Measurements from ENCODE around the gene RANBP3.
"Not testable (repeated sequence)": the region's sequence is repeated elsewhere in the genome, so short reads cannot be mapped to it uniquely, and the experiment has no call there.

RANBP3 gene

DNA sequence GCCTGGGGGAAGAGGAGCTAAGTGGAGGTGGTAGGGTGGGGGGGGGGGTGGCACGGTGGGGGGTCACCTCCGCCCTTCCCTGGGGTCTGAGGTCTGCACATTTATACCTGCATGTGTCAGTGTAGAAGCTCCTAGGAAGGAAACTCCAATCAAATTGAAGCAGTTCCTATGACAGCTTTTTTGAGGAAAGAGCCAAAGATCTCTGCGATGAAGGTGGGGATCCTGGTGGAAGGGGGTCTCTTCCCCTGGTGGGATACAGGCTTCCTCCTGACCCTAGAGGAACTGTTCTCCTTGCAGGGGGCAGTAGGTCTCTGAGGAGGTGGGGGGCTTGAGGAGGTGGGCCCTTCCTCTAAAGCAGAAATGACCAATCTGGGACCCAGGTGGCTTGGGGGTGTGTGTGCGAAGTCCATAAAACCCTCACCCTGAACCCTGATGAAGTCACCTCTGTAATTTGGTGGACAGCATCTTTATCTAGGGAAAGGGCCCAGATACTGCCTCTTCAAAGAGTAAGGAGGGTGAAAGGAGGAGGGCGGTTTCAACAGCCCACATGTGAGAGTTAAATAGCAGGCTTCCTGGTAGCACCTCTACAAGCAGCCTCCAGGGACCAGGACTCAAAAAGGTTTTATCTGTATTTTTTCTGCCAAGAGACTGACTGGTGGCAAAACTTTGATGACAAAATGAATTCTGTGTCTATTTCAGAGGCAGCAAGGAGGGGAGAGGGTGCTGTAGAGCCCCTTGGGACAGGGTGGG lies 12.9 kb downstream of the RANBP3 start:
- no peak for DNase-seq (ENCODE audit: low spot score)

DNA sequence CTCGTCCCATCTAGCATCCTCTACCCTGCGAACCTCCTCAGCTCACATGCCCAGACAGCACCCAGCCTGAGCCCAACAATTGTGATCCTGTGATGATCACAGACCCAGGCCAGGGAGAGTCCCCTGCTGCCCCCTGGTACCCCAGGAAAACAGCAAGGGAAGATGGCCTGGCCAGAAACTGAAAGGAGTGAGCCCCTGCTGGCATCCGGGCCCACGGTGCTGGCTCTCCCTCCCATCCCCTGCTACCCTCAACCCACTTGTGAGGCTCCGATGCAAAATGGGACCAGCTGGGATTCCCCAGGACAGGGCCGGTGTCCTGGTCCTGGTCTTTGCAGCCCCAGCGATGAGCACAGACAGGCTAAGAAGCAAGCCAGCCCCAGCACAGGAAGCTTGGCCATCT lies 14.1 kb downstream of the RANBP3 start:
- no peak for DNase-seq (ENCODE audit: low spot score)

DNA sequence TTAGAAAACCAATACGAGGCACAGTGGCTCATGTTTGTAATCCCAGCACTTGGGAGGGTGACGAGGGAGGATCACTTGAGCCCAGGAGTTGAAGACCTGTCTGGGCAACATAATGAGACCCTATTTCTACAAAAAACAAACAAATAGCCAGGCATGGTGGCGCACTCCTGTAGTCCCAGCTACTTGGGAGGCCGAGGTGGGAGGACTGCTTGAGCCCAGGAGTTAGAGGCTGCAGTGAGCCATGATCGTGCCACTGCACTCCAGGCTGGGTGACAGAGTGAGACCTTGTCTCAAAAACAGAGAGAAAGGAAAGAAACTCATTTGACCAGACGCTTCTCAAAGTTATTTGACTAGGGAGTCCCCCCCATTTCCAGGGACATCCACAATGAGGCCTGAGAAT lies 14.7 kb downstream of the RANBP3 start:
- DNase-seq (ENCODE audit: low spot score), result not testable (repeated sequence)

DNA sequence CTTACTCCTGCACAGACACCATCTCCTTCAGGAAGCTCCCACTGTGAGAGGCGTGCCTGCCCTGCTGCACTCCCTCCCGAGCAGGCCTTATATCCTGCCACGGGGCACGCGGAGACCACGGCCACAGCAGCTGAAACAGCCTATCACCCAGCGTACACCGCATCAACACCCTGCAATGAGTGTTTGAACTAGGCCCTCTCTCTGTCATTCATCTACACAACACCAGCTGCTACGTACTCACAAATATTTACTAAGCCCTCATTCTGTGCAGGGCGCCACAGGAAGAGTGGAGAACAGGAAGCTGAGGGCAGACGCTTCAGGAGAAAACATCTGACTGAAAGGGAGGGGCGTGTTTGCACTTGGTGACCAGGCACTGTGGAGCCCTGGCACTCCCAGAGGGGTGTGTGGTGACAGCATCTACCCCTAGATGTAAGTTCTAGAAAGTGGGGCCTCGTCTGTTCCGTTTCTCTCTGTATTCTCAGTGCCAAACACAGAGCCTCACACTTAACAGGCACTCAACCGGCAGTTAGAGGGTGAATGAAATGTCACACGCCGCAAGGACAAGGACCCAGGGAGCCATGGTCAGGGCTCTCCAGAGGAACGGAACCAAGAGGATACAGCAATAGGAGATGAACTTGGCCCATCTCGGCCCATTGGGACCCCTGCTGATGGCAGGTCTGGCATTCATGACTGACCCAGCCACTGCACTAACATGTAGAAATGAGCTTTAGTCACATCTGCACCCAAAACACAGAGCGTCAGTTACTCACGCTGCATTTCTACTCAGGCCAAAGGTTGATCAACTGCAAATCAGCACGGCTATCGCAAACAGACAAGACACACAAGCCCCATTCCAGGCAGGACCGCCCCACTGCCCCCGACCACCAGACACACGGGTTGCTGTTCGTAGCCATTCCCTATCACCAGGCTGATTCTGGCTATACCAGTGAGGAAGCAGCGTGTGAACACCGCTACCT lies 15.7 kb downstream of the RANBP3 start:
- DNase-seq (ENCODE audit: low spot score), result peak; percentile 62

GRCh38 chr19:5961641-5961968 lies 16.3 kb downstream of the RANBP3 start:
- not testable (repeated sequence) for DNase-seq (ENCODE audit: low spot score)

DNA sequence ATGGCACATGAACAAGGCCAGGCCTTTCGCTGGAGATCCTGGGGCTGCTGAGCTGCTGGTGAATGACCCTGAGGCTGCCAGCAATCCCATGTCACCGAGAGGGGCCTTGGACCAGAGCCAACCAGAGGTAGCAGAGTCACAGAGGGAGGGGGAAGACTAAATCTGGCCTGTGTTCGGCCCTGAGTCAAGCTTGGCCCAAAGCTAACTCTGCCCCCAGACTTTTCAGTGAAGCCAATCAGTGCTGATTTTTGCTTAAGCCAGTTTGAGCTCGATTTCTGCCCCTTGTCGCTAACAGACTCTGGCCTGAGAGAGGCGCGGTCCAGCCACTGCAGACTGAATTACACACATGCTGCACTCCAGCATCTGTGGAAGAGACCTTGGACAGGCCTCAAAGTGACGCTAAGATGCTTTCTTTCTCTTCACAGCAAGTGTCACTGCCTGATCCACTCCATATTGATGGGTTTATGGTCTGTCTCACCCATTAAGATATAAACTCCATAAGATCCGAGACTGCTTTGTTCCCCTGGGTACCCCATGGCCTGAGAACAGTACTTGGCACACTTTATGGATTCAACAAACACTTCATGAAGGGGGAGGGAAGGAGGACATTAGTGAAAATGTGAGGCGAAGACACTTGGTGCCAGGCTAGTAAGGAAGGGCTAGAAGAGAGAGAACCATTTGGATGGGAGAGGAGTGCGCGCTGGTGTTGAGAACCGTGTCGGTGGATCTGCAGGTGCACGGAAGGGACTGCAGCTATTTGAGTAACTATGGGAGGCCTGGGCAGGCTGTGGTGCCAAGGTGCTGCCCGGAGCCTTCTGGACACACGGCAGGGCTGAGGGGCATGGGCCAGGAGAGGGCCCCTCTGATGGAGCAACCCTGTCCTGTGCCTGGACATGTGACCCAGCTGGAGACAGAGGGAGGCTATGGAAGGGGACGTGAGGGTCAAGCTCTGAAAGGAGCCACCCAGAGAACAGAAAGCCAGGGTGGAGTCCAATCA lies 17.6 kb downstream of the RANBP3 start:
- DNase-seq (ENCODE audit: low spot score), result no peak

DNA sequence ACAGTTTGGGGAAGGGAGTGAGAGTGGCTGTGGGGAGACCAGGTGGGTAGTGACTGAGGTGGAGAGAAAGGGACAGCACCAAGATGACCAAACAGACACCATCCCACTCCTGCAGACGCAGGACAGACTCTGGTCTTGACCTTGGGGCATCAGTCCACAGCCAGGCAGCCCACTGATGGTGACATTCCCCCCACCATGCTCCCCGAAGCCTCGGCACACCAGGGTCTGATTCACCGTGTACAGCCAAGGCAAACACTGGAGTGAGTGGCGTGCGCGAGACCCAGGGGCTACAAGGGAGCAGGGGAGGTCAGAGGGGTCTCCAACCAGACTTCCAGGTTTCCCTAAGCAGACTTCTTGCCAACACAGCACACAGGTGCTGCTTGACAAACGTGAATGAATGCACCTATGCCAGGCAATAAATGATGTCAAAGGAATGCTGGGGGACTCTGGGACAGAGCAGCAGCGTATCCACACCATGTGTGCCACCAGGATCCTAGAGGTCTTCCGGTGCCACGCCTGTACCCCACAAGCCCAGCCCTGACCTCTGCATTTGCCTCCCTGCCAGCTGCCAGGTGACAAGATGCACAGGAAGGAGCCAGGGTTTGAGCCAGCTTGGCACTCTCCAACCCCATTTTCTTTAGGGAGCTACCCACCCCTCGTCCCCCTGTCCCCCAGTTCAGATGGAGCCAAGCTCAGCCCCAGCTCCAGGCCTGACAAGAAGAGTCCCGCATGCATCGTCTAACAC lies 18.5 kb downstream of the RANBP3 start:
- no peak for DNase-seq (ENCODE audit: low spot score)

GRCh38 chr19:5958851-5959122 lies 19.2 kb downstream of the RANBP3 start:
- DNase-seq (ENCODE audit: low spot score), result no peak

GRCh38 chr19:5958074-5958850 lies 19.7 kb downstream of the RANBP3 start:
- no peak for DNase-seq (ENCODE audit: low spot score)

GRCh38 chr19:5957170-5957569 lies 20.8 kb downstream of the RANBP3 start:
- DNase-seq (ENCODE audit: low spot score), result no peak

- DNase-seq (ENCODE audit: low spot score), result no peak
Measured at GRCh38 chr19:5956728-5957127, 21.2 kb downstream of the RANBP3 start.

- DNase-seq (ENCODE audit: low spot score), result no peak
Measured at GRCh38 chr19:5956323-5956722, 21.6 kb downstream of the RANBP3 start.

DNA sequence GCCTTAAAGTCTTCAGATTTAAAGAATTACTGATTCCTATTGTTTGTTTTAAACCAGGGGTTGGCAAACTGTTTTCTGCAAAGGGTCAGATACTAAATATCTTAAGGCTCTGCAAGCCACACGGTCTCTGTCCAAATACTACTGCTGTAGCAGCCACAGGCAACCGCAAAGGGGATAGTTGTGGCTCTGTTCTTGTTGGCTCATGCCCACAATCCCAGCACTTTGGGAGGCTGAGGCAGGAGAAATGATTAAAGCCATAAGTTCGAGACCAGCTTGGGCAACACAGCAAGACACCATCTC lies 22.4 kb downstream of the RANBP3 start:
- DNase-seq (ENCODE audit: low spot score), result no peak

DNA sequence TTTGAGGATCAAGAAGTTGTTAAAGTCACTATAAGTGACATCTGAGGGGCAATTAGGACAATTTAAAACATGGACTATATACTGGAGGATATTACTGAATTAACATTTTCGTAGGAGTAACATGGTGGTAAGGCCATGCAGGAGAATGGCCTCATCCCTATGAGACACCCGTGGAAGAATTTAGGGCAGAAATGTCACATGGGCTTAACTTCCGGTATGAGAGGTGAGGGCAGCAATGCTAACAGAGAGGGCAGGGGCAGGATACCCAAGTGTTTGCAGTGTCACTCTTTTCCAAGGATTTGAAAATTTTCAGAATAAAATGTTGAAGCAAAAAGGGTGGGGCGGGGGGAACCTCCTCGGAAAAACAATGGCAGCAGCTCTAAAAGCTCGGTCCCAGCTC lies 23.6 kb downstream of the RANBP3 start:
- no peak for DNase-seq (ENCODE audit: low spot score)

DNA sequence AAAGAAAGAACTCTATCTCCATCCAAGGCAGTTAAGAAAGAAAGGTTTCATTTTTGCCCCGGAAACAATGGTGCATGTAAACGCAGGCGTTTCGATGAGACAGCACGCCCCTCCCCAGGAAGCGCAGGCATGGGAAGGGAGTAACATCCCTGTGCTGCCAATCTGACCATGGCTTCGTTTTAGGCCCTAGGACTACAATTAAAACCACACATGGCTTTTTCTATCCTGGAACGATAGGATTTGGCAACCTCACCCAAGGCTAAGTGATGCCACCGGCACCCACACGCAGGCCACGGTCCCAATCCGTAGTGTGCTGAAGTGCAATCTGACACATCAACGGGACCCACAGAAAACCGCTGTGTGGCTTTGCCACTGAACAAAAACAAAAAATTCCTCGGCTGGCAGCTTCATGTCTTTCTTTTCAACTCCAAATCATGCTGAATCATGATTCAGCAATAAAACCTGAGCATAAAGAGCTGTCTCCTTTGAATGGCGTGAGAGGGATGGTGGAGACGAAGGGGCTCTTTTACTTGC lies 24.2 kb downstream of the RANBP3 start:
- DNase-seq (ENCODE audit: low spot score), result no peak

- DNase-seq (ENCODE audit: low spot score), result no peak
Measured at GRCh38 chr19:5953030-5953589, 24.8 kb downstream of the RANBP3 start.

- DNase-seq (ENCODE audit: low spot score), result no peak
Measured at GRCh38 chr19:5952193-5953029, 25.5 kb downstream of the RANBP3 start.

GRCh38 chr19:5951338-5951861 lies 26.5 kb downstream of the RANBP3 start:
- DNase-seq (ENCODE audit: low spot score), result peak; percentile 46

DNA sequence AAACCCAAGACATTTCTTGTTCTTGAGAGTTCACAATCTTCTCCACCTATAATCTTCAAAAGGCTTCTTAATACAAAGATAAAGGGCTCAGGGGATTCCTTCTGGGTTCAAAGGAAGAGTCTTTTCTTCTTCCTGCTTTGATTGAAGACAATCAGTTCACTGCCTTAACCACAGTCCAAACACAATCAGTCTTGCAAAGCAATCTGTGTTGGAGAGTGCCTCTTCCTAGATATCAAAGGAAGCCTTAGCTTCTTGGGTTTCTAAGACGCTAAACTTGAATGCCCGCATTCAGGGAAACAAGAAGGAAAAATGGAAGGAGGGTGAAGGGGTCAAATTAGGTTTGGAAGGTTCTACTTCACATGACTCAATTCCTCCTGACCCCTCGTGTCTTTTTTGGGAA lies 27.2 kb downstream of the RANBP3 start:
- peak; percentile 82 for DNase-seq (ENCODE audit: low spot score)

All from COLO829 (cell line).